HG03354 (cell line): ENCODE measurements around the gene MICAL3.
"Not testable (repeated sequence)": the region's sequence is repeated elsewhere in the genome, so short reads cannot be mapped to it uniquely, and the experiment has no call there.

Experiments used
- ATAC-seq: cut with Tn5 transposase; IDR thresholded peaks from one replicate; pipeline ENCODE4 v1.9.1; 2021; ENCODE audit warnings: mild to moderate bottlenecking; ENCODE audit not compliant: unreplicated experiment, poor library complexity, severe bottlenecking

Gene MICAL3

DNA sequence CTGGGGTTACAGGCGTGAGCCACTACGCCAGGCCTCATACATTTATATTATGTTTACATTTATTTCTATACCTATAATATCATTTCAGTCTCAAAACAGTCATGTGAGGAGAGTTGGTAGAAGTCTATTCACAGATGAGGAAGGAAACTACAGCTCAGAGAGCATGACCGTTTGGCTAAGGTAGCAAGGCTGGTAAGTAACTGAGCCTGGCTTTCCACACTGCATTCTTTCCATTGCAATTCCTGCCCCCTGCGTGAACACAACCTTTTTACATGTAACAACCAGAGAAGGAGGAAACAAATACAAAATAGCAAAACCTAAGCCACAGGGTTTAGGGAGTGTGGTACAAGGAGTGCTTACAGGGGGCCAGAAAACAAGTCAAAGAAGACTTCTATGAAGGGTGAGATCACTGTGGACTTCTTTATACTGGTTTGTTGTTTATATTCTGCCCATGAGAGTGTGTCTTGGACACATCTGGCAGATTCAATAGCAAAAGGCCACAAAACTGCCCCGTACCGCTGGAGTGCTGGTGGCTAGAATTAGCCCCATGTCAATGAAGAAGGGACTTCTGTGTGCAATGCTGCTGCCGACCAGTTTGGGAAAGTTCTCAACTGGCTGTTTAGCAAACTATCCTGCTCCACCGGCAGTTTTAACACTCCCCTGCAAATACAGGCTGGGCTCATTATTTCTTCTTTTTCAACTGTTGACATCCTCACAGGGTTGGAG lies 19.0 kb downstream of the MICAL3 start:
- ATAC-seq = no peak

DNA sequence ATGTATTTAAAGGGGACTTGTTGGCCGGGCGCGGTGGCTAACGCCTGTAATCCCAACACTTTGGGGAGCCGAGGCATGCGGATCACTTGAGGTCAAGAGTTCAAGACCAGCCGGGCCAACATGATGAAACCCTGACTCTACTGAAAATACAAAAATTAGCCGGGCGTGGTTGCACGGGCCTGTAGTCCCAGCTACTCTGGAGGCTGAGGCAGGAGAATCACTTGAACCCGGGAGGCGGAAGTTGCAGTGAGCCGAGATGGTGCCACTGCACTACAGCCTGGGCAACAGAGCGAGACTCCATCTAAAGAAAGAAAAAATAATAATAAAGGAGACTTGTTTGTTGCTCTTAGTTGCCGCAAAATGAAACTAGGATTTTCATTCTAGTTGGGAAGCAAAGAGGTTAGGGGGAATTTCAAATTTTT lies 22.5 kb downstream of the MICAL3 start:
- ATAC-seq = not testable (repeated sequence)

DNA sequence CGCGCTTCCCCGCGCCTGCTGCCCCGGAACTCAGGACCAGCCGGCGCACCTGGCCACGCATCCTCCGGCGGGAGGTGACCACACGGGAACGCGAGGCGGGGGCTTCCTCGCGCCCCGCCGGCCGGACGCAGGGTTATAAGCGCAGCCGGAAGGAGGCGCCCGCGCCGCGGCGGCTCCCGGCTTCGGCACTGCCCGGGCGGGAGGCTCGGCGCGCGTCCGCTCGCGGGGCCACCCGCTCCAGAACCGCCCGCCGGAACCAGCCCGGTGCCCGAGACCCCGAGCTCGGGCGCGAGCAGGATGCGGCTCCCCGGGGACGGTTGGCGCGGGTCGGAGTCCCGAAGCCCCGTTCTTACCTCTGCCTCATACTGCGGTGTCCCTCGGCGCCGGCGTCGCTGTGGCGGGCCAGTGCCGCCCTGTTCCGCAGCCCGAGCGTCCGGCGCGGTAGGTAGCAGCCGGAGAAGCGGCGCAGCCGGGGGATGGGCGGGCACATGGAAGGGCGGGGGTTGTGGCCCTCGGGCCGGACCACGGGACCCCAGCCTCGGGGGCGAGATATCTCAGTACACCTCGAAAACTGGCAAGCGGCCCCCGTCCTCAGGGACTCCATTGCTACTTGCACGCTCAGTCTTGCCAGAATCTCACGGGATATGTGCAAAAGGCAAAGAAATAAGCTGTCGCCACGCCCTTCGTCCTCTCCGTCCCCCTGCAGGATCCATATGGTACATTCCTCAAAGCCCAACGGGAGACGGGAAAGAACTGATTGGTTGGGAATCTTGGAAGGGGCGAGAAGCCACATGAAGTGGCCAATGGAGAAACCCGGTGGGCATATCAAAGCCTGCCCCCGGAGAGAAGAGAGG lies 23.1 kb downstream of the MICAL3 start:
- no peak for ATAC-seq

DNA sequence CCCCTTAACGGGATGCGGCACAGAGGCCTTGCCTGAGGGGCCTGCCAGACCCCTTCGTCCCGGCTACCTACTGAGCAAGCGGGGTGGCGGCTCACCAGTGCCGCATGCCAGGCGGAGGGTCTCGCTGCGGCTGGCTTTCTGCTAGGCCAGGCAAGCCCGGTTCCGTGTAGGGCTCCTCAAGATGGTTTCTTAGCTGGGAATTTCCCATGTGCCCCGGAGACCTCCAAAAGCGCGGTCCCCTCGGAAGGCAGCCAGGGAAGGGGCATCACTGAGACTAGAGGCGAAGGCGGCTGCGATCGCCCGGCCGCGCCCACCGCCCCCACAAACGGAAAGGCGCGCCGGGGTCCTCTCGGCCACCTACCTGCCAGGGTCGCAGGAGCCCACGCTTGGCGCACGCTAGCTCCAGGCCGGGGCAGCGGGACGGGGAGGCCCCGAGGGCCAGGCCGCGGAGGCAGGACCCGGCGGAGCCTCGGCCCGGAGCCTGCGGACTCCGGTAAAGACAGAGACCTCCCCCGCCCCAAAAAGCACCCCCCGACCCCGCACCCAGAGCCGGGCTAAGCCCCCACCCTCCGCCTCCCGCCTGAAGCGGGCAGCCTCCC lies 23.8 kb downstream of the MICAL3 start:
- no peak for ATAC-seq

DNA sequence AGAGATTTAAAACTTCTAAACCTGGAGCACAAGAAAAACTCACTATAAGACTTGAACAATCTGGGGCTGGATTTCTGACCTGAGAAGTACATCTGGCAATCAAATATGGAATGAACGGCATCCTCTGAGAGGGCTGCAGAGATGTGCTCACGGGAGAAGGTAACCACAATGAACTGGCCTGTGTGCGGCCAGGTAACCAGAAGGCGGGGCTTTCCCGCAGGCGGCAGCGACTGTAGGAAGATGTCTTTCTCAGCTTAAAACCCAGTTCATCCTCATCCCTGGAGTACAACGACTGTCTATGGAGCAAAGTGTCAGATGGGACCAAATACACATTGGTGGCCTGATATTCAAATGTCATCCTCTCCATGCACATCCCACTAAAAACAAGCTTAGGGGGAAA lies 24.5 kb downstream of the MICAL3 start:
- no peak for ATAC-seq

- no peak for ATAC-seq
Observed at GRCh38 chr22:17998913-17999312, 25.4 kb downstream of the MICAL3 start.

DNA sequence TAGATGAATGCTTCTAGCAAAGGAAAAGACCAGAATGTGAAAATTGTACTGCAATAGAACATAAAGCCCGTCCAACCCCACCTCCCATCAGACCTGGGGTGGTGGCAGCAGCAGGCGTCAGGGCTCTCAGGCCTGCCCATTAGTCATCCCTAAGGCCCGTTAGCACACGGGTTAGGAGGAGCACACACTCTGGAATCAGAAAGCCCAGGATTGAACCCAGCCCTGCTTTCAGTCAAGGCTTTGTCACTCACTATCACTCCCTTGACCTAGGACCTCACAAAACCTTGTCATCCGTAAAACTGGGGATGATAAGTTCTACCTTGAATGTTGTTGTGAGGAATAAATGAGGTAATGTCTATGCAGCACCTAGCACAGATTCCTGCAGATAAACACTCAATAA lies 26.9 kb downstream of the MICAL3 start:
- no peak for ATAC-seq

DNA sequence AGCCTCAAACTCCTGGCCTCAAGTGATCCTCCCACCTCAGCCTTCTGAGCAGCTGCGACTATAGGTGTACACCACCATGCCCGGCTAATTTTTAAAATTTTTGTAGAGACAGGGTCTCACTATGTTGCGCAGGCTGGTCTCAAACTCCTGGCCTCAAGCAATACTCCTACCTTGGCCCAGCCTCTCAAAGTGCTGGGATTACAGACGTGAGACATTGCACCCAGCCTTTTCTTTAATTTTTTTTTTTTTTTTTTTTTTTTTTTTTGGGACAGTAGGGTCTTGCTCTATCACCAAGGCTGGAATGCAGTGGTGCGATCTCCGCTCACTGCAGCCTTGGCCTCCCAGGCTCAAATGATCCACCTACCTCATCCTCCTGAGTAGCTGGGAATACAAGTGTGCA lies 29.1 kb downstream of the MICAL3 start:
- ATAC-seq = not testable (repeated sequence)

GRCh38 chr22:17994424-17995108 lies 29.8 kb downstream of the MICAL3 start:
- ATAC-seq = no peak

DNA sequence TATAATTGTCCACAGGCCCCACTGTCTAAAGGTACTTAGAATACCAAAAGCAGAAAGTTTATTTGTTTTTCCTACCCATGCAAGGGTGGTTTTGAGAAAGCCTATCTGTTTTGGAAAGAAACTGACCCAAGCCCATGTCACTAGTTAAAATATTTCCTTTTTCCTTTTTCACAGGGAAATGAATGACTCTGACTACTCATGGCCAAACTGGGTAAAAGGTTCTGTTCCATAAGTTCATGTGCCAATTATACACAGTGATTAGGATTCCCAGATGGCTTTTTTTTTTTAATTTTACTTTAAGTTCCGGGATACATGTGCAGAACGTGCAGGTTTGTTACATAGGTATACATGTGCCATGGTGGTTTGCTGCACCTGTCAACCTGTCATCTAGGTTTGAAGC lies 31.4 kb downstream of the MICAL3 start:
- ATAC-seq = not testable (repeated sequence)

- not testable (repeated sequence) for ATAC-seq
Observed at GRCh38 chr22:17991992-17992391, 32.4 kb downstream of the MICAL3 start.

GRCh38 chr22:17990942-17991341 lies 33.4 kb downstream of the MICAL3 start:
- ATAC-seq = no peak

GRCh38 chr22:17990147-17990546 lies 34.2 kb downstream of the MICAL3 start:
- ATAC-seq = no peak

DNA sequence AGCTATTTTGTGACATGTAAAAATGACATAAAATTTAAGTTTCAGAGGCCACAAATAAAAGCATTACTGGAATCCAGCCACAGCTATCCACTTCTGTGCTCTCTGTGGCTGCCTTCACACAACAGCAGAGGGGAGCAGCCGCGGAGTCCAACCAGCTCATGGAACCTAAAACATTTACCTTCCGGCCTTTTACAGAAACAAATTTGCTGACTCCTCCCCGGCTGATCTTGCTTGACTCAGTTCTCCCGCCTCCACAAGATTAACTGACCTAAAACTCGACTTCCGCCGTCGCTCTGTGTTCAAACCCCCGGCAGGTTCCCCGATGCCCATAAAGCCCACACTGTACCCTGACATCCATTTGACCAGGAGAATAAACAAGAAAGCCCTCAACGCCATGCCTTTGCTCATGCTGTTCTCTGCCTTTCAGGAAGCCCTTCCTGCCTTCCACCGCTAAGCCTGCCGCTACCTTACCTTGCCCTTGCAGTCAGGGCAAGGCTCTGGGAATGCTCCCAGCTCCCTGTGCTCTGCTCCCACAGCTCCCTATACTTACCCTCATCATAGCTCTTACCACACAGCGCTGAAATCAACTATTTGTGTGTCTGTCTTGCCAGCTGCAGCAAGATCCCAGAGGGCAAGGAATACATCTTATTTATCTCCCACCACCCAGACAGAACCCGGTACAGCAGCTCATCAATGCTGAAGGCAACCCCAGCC lies 35.4 kb downstream of the MICAL3 start:
- no peak for ATAC-seq

DNA sequence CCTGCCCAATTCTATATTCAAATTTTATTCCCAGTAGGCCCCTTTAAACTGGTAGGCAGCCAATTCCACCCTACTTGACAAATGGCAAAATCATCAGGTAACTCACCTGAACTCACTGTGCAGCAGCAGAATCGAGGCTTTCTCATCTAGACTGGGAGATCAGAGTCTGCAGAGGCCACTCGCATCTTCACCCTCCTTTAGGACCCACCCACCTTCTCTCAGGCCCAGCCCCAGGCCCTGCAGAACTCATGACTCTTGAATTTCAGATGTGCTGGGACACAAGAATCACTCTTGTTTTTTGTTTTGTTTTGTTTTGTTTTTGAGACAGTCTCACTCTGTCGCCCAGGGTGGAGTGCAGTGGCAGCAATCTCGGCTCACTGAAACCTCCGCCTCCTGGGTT lies 38.8 kb downstream of the MICAL3 start:
- no peak for ATAC-seq

GRCh38 chr22:17985071-17985470 lies 39.3 kb downstream of the MICAL3 start:
- ATAC-seq = not testable (repeated sequence)

DNA sequence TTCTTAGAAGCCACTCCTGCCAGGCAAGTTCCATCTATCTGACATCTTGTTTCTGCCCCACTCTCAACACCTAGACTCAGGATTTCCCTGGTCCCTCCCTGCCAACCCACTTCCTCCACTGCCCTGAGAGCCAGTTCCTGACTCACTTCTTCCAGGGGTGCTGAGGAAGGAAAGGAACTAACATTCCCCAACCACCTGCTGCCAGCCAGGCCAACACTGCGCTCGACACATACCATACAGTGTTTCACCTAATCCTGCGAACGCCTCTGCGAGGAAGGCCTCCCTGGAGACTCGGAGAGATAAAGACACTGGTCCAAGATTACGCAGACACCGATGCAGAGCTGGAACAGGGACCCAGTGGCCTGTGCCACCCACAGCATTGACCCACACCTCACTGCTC lies 40.2 kb downstream of the MICAL3 start:
- no peak for ATAC-seq

GRCh38 chr22:17982572-17983141 lies 41.7 kb downstream of the MICAL3 start:
- no peak for ATAC-seq

DNA sequence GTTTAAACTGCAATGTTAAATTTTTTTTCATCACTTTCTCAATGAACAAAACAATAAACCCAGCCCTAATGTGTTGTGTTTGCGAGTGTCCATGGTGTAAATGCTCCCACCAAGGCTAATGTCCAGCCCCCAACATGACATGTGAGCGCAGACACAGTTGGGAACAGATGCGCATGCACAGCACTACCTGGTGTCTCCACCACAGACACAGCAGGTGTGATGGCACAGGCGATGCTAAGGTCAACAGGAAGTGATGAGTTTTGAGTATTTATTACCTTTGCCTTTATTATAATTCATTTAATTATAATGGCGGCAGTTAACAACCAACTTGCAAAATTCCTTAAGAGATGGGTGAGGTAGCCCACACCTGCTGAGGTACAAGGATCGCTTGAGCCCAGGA lies 42.9 kb downstream of the MICAL3 start:
- ATAC-seq = no peak
